ENCODE data around the gene OTUD3. TPM values are rescaled to one million over a fixed set of nuclear protein-coding genes. Genes with fewer than 3 reads are reported as not detected.
A peak's percentile ranks its signal among the peaks of the same experiment; 100 is the strongest.

OTUD3 gene
- total RNA-seq, 3 donors from 2014 or later, result 7.8 to 15.4 (median 11.6) TPM

GRCh38 chr1:19869929-19870328, 12.3 kb upstream of the OTUD3 start:
- peak; percentile 45 for ATAC-seq
- no peak for TF ChIP-seq CTCF (IDR thresholded peaks at IDR 0.05)
- DNase-seq, result no peak
- H3K4me3 ChIP-seq, result no peak overlapping the region
- H3K9me3 ChIP-seq, result no peaks in the 10 kb centered on the region
- intact Hi-C loops (cut with DNase I, micrococcal nuclease), result loop anchor here in 1 of 2 donors (10.0 kb wide), 1 partner anchor 55 kb away; the partner anchor contains the start of gene RNF186
- H3K4me1 ChIP-seq (ENCODE audit: low read depth), result no peaks in the 10 kb centered on the region
- no peaks in the 10 kb centered on the region for H3K36me3 ChIP-seq (ENCODE audit: low read depth)

- H3K9me3 ChIP-seq, result no peaks in the 10 kb centered on the region
- DNase-seq (peak; percentile 72 to 91 (median 86)), ATAC-seq (peak; percentile 99)
- no peaks in the 10 kb centered on the region for H3K36me3 ChIP-seq (ENCODE audit: low read depth)
- H3K4me3 ChIP-seq, result no peak overlapping the region
- H3K4me1 ChIP-seq (ENCODE audit: low read depth), result no peaks in the 10 kb centered on the region
- intact Hi-C loops (cut with DNase I, micrococcal nuclease), result no loop called here
- no peak for TF ChIP-seq CTCF (IDR thresholded peaks at IDR 0.05)
These were observed 10.0 kb upstream of the OTUD3 start for GRCh38 chr1:19872190-19872589.

GRCh38 chr1:19877181-19877750, 4.9 kb upstream of the OTUD3 start:
- ATAC-seq (no peak), DNase-seq (no peak)
- peaks cover 9% of the 10 kb centered on the region for H3K4me1 ChIP-seq (ENCODE audit: low read depth)
- H3K36me3 ChIP-seq (ENCODE audit: low read depth), result peaks cover 4% of the 10 kb centered on the region
- H3K4me3 ChIP-seq, result no peak overlapping the region
- no peak for TF ChIP-seq CTCF (IDR thresholded peaks at IDR 0.05)
- H3K9me3 ChIP-seq, result no peaks in the 10 kb centered on the region
- intact Hi-C loops (cut with DNase I, micrococcal nuclease), result no loop called here

- ATAC-seq (peak; percentile 69), DNase-seq (peak in 1 of 3 donors; percentile 59)
- Histone ChIP-seq H3K36me3 (ENCODE audit: low read depth) (peaks cover 4% of the 10 kb centered on the region), H3K4me1 (ENCODE audit: low read depth) (peaks cover 11% of the 10 kb centered on the region), H3K4me3 (no peak overlapping the region), H3K9me3 (no peaks in the 10 kb centered on the region)
- no peak for TF ChIP-seq CTCF (IDR thresholded peaks at IDR 0.05)
- intact Hi-C loops (cut with DNase I, micrococcal nuclease), result no loop called here
These were observed 4.2 kb upstream of the OTUD3 start for GRCh38 chr1:19877821-19878636.

GRCh38 chr1:19878637-19878985, 3.6 kb upstream of the OTUD3 start:
- peaks cover 4% of the 10 kb centered on the region for H3K36me3 ChIP-seq (ENCODE audit: low read depth)
- DNase-seq (peak in 1 of 3 donors; percentile 83), ATAC-seq (peak; percentile 42)
- H3K4me1 ChIP-seq (ENCODE audit: low read depth), result peaks cover 17% of the 10 kb centered on the region
- no peak overlapping the region for H3K4me3 ChIP-seq
- no peaks in the 10 kb centered on the region for H3K9me3 ChIP-seq
- intact Hi-C loops (cut with DNase I, micrococcal nuclease), result no loop called here
- TF ChIP-seq CTCF (IDR thresholded peaks at IDR 0.05), result peak; percentile 8
